ENCODE measurements around the gene LEFTY1.
"Not testable (repeated sequence)": the region's sequence is repeated elsewhere in the genome, so short reads cannot be mapped to it uniquely, and the experiment has no call there.

The LEFTY1 gene

DNA sequence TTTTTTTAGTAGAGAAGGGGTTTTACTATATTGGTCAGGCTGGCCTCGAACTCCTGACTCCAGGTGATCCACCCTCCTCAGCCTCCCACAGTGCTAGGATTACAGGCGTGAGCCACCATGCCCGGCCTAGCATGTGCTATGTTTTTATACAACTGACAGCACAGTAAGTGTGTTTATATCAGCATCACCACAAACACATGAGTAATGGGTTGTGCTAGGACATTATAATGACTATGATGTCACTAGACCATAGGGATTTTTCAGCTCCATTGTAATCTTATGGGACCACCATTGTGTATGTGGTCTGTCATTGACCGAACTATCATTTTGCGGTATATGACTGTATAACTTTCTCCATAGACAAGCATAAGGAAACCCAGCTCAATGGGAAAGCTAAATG lies 45.8 kb upstream of the LEFTY1 start:
- Histone ChIP-seq H3K79me2 (ENCODE audit: insufficient read depth, low read length) (no peaks in the 10 kb centered on the region), H3K9ac (ENCODE audit: low read depth, low read length) (no peak overlapping the region), H3K4me1 (ENCODE audit: insufficient read depth, low read length) (no peaks in the 10 kb centered on the region), H3K4me3 (ENCODE audit: low read depth in 1 of 2, low read length in 2 of 2) (no peak overlapping the region), H3K27ac (ENCODE audit: low read length) (no peak overlapping the region), H3K4me2 (ENCODE audit: insufficient read depth, low read length) (no peak overlapping the region), H4K20me1 (ENCODE audit: insufficient read depth, low read length) (no peaks in the 10 kb centered on the region), H3K9me3 (ENCODE audit: insufficient read depth, low read length, severe bottlenecking) (no peaks in the 10 kb centered on the region), H3K27me3 (ENCODE audit: insufficient read depth, low read length, poor library complexity) (no peaks in the 10 kb centered on the region), H3K36me3 (ENCODE audit: insufficient read depth, low read length) (no peaks in the 10 kb centered on the region), H2AFZ (ENCODE audit: low read depth, low read length) (no peak overlapping the region)
- DNase-seq = no peak
- no peak for ATAC-seq (ENCODE audit: insufficient read depth, low read depth)
- TF ChIP-seq, protein P1, sequence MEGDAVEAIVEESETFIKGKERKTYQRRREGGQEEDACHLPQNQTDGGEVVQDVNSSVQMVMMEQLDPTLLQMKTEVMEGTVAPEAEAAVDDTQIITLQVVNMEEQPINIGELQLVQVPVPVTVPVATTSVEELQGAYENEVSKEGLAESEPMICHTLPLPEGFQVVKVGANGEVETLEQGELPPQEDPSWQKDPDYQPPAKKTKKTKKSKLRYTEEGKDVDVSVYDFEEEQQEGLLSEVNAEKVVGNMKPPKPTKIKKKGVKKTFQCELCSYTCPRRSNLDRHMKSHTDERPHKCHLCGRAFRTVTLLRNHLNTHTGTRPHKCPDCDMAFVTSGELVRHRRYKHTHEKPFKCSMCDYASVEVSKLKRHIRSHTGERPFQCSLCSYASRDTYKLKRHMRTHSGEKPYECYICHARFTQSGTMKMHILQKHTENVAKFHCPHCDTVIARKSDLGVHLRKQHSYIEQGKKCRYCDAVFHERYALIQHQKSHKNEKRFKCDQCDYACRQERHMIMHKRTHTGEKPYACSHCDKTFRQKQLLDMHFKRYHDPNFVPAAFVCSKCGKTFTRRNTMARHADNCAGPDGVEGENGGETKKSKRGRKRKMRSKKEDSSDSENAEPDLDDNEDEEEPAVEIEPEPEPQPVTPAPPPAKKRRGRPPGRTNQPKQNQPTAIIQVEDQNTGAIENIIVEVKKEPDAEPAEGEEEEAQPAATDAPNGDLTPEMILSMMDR (IDR thresholded peaks at IDR 0.05; ENCODE audit: borderline replicate concordance, extremely low read depth, low read length, poor library complexity, severe bottlenecking) = no peak
- no peak for TF ChIP-seq EZH2 (IDR thresholded peaks at IDR 0.05; ENCODE audit: borderline replicate concordance, low read depth, low read length, severe bottlenecking)

DNA sequence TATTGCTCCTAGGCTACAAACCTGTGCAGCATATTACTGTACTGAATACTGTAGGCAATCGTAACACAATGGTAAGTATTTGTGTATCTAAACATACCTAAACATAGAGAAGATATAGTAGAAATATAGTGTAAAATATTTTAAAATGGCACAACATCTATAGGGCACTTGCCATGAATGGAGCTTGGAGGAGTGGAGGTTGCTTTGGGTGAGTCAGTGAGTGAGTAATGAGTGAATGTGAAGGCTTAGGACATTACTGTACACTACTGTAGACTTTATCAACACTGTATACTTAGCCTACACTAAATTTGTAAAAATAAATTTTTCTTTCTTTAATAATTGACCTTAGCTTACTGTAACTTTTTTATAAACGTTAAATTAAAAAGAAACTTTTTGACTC lies 44.1 kb upstream of the LEFTY1 start:
- no peak overlapping the region for H3K27ac ChIP-seq (ENCODE audit: low read length)
- H3K4me1 ChIP-seq (ENCODE audit: insufficient read depth, low read length) = no peaks in the 10 kb centered on the region
- DNase-seq (no peak), ATAC-seq (ENCODE audit: insufficient read depth, low read depth) (no peak)
- TF ChIP-seq, protein P1 (IDR thresholded peaks at IDR 0.05; ENCODE audit: borderline replicate concordance, extremely low read depth, low read length, poor library complexity, severe bottlenecking) = no peak
- no peak for TF ChIP-seq EZH2 (IDR thresholded peaks at IDR 0.05; ENCODE audit: borderline replicate concordance, low read depth, low read length, severe bottlenecking)
- no peak overlapping the region for H3K9ac ChIP-seq (ENCODE audit: low read depth, low read length)
- no peaks in the 10 kb centered on the region for H4K20me1 ChIP-seq (ENCODE audit: insufficient read depth, low read length)
- no peaks in the 10 kb centered on the region for H3K27me3 ChIP-seq (ENCODE audit: insufficient read depth, low read length, poor library complexity)
- H3K9me3 ChIP-seq (ENCODE audit: insufficient read depth, low read length, severe bottlenecking) = no peaks in the 10 kb centered on the region
- no peaks in the 10 kb centered on the region for H3K79me2 ChIP-seq (ENCODE audit: insufficient read depth, low read length)
- no peak overlapping the region for H3K4me2 ChIP-seq (ENCODE audit: insufficient read depth, low read length)
- H3K4me3 ChIP-seq (ENCODE audit: low read depth in 1 of 2, low read length in 2 of 2) = no peak overlapping the region
- no peaks in the 10 kb centered on the region for H3K36me3 ChIP-seq (ENCODE audit: insufficient read depth, low read length)
- no peak overlapping the region for H2AFZ ChIP-seq (ENCODE audit: low read depth, low read length)

DNA sequence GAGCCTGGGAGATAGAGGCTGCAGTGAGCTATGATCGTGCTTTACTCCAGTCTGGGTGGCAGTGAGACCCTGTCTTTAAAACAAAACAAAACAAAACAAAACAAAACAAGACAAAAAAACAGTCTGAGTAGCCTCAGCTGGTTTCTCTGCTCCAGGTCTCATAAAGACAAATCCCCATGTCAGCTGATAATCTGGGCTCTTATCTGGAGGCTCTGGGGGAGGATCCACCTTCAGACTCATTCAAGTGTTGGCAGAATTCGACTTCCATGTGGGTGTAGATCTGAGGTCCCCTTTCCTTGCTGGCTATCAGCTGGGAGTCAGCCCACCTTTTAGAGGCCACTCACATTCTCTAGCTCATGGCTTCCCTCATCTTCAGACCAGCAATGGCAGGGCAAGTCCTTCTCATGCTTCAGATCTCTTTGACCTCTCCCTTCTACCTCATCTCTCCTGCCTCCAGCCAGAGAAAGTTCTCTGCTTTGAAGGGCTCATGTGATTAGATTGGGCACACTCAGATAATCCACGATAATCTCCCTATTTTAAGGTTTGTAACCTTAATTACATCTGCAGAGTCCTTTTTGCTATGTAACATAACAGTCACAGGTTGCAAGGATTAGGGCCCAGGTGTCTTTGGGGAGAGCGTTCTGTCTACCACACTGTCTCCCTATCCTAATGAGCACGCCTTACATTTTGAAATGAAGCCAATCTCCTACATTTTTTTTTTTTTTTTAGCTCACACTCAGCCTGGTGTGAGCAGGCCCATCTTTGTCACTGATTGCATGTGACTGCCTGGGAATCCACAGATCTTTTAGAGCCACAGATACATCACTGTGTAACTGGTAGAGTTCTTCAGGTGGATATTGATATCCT lies 42.6 kb upstream of the LEFTY1 start:
- Histone ChIP-seq H3K4me1 (ENCODE audit: insufficient read depth, low read length) (no peaks in the 10 kb centered on the region), H3K9ac (ENCODE audit: low read depth, low read length) (no peak overlapping the region), H3K27me3 (ENCODE audit: insufficient read depth, low read length, poor library complexity) (no peaks in the 10 kb centered on the region), H4K20me1 (ENCODE audit: insufficient read depth, low read length) (no peaks in the 10 kb centered on the region), H2AFZ (ENCODE audit: low read depth, low read length) (peak overlapping the region; percentile 23; the same call in 1 of the 2 replicates), H3K4me2 (ENCODE audit: insufficient read depth, low read length) (no peak overlapping the region), H3K36me3 (ENCODE audit: insufficient read depth, low read length) (no peaks in the 10 kb centered on the region), H3K9me3 (ENCODE audit: insufficient read depth, low read length, severe bottlenecking) (no peaks in the 10 kb centered on the region), H3K4me3 (ENCODE audit: low read depth in 1 of 2, low read length in 2 of 2) (no peak overlapping the region), H3K79me2 (ENCODE audit: insufficient read depth, low read length) (no peaks in the 10 kb centered on the region), H3K27ac (ENCODE audit: low read length) (no peak overlapping the region)
- DNase-seq = no peak
- no peak for TF ChIP-seq EZH2 (IDR thresholded peaks at IDR 0.05; ENCODE audit: borderline replicate concordance, low read depth, low read length, severe bottlenecking)
- no peak for ATAC-seq (ENCODE audit: insufficient read depth, low read depth)

DNA sequence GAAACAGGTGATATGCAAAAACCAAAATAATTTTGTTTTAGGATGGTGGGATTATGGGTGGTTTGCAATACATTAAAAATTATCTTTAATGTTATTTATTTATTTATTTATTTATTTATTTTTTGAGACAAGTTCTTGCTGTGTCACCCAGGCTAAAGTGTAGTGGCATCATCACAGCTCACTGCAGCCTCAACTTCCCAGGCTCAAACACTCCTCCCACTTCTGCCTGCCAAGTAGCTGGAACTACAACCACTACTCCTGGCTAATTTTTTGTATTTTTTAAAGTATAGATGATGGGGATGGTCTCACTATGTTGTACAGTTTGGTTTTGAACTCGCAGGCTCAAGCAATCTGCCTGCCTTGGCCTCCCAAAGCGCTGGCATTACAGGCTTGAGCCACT lies 41.6 kb upstream of the LEFTY1 start:
- no peak overlapping the region for H3K27ac ChIP-seq (ENCODE audit: low read length)
- TF ChIP-seq, protein P1 (IDR thresholded peaks at IDR 0.05; ENCODE audit: borderline replicate concordance, extremely low read depth, low read length, poor library complexity, severe bottlenecking) = no peak
- TF ChIP-seq EZH2 (IDR thresholded peaks at IDR 0.05; ENCODE audit: borderline replicate concordance, low read depth, low read length, severe bottlenecking) = no peak
- no peak overlapping the region for H2AFZ ChIP-seq (ENCODE audit: low read depth, low read length)
- no peak for DNase-seq
- no peak overlapping the region for H3K4me3 ChIP-seq (ENCODE audit: low read depth in 1 of 2, low read length in 2 of 2)
- H3K79me2 ChIP-seq (ENCODE audit: insufficient read depth, low read length) = no peaks in the 10 kb centered on the region
- no peak overlapping the region for H3K9ac ChIP-seq (ENCODE audit: low read depth, low read length)
- no peaks in the 10 kb centered on the region for H4K20me1 ChIP-seq (ENCODE audit: insufficient read depth, low read length)
- H3K27me3 ChIP-seq (ENCODE audit: insufficient read depth, low read length, poor library complexity) = no peaks in the 10 kb centered on the region
- H3K4me1 ChIP-seq (ENCODE audit: insufficient read depth, low read length) = no peaks in the 10 kb centered on the region
- H3K36me3 ChIP-seq (ENCODE audit: insufficient read depth, low read length) = no peaks in the 10 kb centered on the region
- no peaks in the 10 kb centered on the region for H3K9me3 ChIP-seq (ENCODE audit: insufficient read depth, low read length, severe bottlenecking)
- no peak for ATAC-seq (ENCODE audit: insufficient read depth, low read depth)
- H3K4me2 ChIP-seq (ENCODE audit: insufficient read depth, low read length) = no peak overlapping the region

DNA sequence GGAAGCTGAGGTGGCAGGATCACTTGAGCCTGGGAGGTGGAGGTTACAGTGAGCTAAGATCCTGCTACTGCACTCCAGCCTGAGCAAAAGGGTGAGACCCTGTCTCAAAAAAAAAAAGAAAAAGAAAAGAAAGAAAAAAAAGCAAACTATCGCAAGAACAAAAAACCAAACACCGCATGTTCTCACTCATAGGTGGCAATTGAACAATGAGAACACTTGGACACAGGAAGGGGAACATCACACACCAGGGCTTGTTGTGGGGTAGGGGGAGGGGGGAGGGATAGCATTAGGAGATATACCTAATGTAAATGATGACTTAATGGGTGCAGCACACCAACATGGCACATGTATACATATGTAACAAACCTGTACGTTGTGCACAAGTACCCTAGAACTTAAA lies 40.5 kb upstream of the LEFTY1 start:
- H3K4me2 ChIP-seq (ENCODE audit: insufficient read depth, low read length); H3K4me1 ChIP-seq (ENCODE audit: insufficient read depth, low read length); H3K36me3 ChIP-seq (ENCODE audit: insufficient read depth, low read length); H3K27me3 ChIP-seq (ENCODE audit: insufficient read depth, low read length, poor library complexity); H4K20me1 ChIP-seq (ENCODE audit: insufficient read depth, low read length); H3K79me2 ChIP-seq (ENCODE audit: insufficient read depth, low read length); H3K27ac ChIP-seq (ENCODE audit: low read length); ATAC-seq (ENCODE audit: insufficient read depth, low read depth); DNase-seq; H3K9ac ChIP-seq (ENCODE audit: low read depth, low read length); H2AFZ ChIP-seq (ENCODE audit: low read depth, low read length); H3K9me3 ChIP-seq (ENCODE audit: insufficient read depth, low read length, severe bottlenecking); H3K4me3 ChIP-seq (ENCODE audit: low read depth in 1 of 2, low read length in 2 of 2): not testable (repeated sequence)

Data from DND-41 (cell line).